ENCODE measurements around the gene IGLON5.

Gene IGLON5

DNA sequence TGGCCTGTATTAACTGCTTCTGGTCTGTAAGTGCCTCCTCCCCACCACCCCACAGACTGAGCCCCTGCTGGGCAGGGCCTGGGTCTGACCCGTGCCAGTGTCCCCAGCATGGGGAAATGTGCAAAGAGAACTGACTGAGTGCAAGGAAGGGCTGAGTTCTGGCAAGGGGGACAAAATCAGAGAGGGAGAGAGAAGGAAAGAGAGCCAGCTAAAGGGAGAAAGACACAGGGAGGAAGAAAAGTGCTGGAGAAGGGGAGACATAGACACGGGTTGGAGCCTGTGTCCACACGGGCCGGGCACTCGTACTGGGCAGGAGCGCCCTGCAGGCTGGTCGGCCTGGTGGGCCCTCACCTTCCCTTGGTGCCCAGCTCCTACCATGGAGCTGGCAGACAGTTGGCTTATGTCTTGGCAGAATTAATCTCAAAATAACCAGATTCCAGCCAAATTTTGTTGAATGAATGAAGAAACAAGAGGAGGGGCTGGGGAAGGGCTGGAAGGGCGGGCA is 59.8 kb downstream of the IGLON5 start:
- no peak overlapping the region for H3K4me3 ChIP-seq (ENCODE audit: insufficient read depth, low read length, poor library complexity, severe bottlenecking)
- no peak overlapping the region for H3K9ac ChIP-seq (ENCODE audit: low read length)
- no peaks in the 10 kb centered on the region for H3F3A ChIP-seq (ENCODE audit: insufficient read depth)

DNA sequence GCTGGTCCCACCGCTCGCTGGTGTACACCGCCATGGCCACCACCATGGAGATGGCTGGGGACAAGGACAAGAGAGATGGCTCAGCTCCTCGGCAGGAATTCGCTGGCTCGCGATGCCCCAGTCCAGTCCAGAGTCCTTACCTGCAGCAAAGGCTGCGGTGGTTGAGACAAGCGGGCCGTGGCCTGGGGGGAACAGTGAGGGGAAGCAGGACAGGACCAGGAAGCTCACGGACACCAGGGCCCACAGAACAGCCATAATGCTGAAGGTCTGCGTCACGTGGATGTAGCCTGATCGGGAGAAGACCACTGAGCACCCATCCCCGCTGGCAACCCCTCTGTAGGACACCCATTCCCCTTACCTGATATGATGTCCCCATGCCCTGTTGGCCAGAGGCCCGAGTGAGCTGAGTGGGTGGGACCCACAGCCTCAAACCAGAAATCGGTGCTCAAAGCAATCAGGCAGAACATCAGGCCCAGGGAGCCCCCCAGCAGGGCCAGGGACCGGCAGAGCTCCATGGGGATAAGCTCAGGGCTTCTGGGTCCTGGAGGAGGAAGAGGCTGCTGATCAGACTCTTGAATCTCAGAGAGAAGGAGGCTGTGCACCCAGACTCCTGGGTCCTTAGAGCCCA is 60.7 kb downstream of the IGLON5 start:
- Histone ChIP-seq H3K4me3 (ENCODE audit: insufficient read depth, low read length, poor library complexity, severe bottlenecking) (no peak overlapping the region), H3K9me2 (replicated peaks; ENCODE audit: insufficient read depth, low read length) (no peaks in the 10 kb centered on the region), H3F3A (ENCODE audit: insufficient read depth) (no peaks in the 10 kb centered on the region), H2AFZ (ENCODE audit: low read depth, low read length, severe bottlenecking) (no peak overlapping the region), H3K36me3 (ENCODE audit: low read length) (no peaks in the 10 kb centered on the region), H3K79me2 (ENCODE audit: insufficient read depth, low read length) (no peaks in the 10 kb centered on the region), H3K4me2 (ENCODE audit: low read depth, low read length, poor library complexity, severe bottlenecking) (no peak overlapping the region), H3K9me3 (ENCODE audit: insufficient read depth, low read length) (no peaks in the 10 kb centered on the region), H3K9ac (ENCODE audit: low read length) (no peak overlapping the region), H3K27ac (ENCODE audit: low read depth, low read length) (no peak overlapping the region), H3K27me3 (ENCODE audit: low read length) (no peaks in the 10 kb centered on the region), H4K20me1 (ENCODE audit: low read depth, low read length) (no peaks in the 10 kb centered on the region)
- TF ChIP-seq EZH2phosphoT487 (conservative IDR thresholded peaks at IDR 0.05; ENCODE audit: low read length), result no peak
- TF ChIP-seq, protein P1, sequence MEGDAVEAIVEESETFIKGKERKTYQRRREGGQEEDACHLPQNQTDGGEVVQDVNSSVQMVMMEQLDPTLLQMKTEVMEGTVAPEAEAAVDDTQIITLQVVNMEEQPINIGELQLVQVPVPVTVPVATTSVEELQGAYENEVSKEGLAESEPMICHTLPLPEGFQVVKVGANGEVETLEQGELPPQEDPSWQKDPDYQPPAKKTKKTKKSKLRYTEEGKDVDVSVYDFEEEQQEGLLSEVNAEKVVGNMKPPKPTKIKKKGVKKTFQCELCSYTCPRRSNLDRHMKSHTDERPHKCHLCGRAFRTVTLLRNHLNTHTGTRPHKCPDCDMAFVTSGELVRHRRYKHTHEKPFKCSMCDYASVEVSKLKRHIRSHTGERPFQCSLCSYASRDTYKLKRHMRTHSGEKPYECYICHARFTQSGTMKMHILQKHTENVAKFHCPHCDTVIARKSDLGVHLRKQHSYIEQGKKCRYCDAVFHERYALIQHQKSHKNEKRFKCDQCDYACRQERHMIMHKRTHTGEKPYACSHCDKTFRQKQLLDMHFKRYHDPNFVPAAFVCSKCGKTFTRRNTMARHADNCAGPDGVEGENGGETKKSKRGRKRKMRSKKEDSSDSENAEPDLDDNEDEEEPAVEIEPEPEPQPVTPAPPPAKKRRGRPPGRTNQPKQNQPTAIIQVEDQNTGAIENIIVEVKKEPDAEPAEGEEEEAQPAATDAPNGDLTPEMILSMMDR (IDR thresholded peaks at IDR 0.05; ENCODE audit: insufficient read depth, low read length, poor library complexity, severe bottlenecking), result no peak

More for the DNA sequence above, 59.8 kb downstream of the IGLON5 start:
- Histone ChIP-seq H2AFZ (ENCODE audit: low read depth, low read length, severe bottlenecking) (no peak overlapping the region), H3K9me2 (replicated peaks; ENCODE audit: insufficient read depth, low read length) (no peaks in the 10 kb centered on the region), H3K9me3 (ENCODE audit: insufficient read depth, low read length) (no peaks in the 10 kb centered on the region), H3K27ac (ENCODE audit: low read depth, low read length) (no peak overlapping the region), H3K4me2 (ENCODE audit: low read depth, low read length, poor library complexity, severe bottlenecking) (no peak overlapping the region), H3K27me3 (ENCODE audit: low read length) (no peaks in the 10 kb centered on the region), H3K79me2 (ENCODE audit: insufficient read depth, low read length) (no peaks in the 10 kb centered on the region), H3K36me3 (ENCODE audit: low read length) (no peaks in the 10 kb centered on the region), H4K20me1 (ENCODE audit: low read depth, low read length) (no peaks in the 10 kb centered on the region)
- TF ChIP-seq, protein P1 (IDR thresholded peaks at IDR 0.05; ENCODE audit: insufficient read depth, low read length, poor library complexity, severe bottlenecking), result no peak
- no peak for TF ChIP-seq EZH2phosphoT487 (conservative IDR thresholded peaks at IDR 0.05; ENCODE audit: low read length)

DNA sequence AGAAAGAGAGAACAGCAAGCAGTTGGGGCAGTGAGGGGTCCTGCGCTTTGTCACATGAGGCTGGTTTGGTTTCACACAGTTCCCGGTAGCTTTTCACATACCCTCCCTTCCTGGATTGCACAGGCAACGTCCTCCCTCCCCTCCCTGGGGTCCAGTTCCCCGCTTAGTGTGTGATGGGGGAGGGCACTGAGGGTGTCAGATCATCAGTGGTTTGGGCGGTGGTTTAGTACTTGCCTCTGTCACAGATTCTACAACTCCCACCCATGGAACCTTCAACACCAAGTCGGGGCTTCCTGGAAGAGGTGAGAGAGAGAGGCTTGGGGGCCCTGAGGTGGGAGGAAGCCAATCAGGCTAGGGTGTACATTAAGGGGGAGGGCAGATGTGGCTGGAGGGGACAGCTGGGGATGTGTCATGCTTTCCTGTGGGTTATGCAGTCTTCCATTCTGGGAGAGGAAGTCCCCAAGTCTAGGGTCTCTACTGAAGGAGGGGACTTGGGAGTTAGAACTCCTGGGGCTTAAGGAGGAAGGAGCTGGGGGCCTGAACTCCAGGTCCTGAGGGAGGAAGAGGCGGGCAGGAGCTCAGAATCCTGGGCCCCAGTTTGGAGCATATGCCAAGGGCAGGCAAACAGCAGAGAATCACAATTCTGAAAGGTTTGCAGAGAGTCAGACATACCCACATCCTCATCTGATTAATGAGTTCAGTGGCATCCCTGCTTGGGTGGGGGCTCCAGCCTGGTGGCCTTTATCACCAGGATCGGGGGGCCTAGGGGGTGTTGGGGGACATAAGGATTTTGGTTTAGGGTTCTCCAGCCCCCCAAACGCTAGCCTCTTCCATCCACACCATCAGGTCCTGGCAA is 61.4 kb downstream of the IGLON5 start, which contains the start of gene NKG7:
Gene NKG7, minus strand, starts transcription at position 6 of the 856 bp plus-strand sequence. CDS start 119 bp downstream, outside the sequence.
- Histone ChIP-seq H3K27me3 (ENCODE audit: low read length) (no peaks in the 10 kb centered on the region), H3K9me2 (replicated peaks; ENCODE audit: insufficient read depth, low read length) (no peaks in the 10 kb centered on the region), H4K20me1 (ENCODE audit: low read depth, low read length) (no peaks in the 10 kb centered on the region), H3K36me3 (ENCODE audit: low read length) (no peaks in the 10 kb centered on the region), H3K9ac (ENCODE audit: low read length) (no peak within 1 kb of the TSS), H2AFZ (ENCODE audit: low read depth, low read length, severe bottlenecking) (no peak within 1 kb of the TSS), H3K4me3 (ENCODE audit: insufficient read depth, low read length, poor library complexity, severe bottlenecking) (no peak within 1 kb of the TSS), H3K9me3 (ENCODE audit: insufficient read depth, low read length) (no peaks in the 10 kb centered on the region), H3F3A (ENCODE audit: insufficient read depth) (no peaks in the 10 kb centered on the region), H3K4me2 (ENCODE audit: low read depth, low read length, poor library complexity, severe bottlenecking) (no peak within 1 kb of the TSS), H3K27ac (ENCODE audit: low read depth, low read length) (no peak within 1 kb of the TSS), H3K79me2 (ENCODE audit: insufficient read depth, low read length) (no peaks in the 10 kb centered on the region)
- TF ChIP-seq EZH2phosphoT487 (conservative IDR thresholded peaks at IDR 0.05; ENCODE audit: low read length), result no peak
- TF ChIP-seq, protein P1 (IDR thresholded peaks at IDR 0.05; ENCODE audit: insufficient read depth, low read length, poor library complexity, severe bottlenecking), result no peak

Measured in SU-DHL-6 (cell line).